SHP77 treated with DMSO at 0.1 percent for 48 hours (cell line): Measurements from ENCODE around the gene RECK.

Experiments used
- DNase-seq: peaks from one replicate; lab custom pipeline; 2025; lab: John Stamatoyannopoulos, UW

Gene RECK

GRCh38 chr9:36138496-36138895 is 101.8 kb downstream of the RECK start:
- DNase-seq, result no peak

- DNase-seq, result no peak
These were observed 102.2 kb downstream of the RECK start for GRCh38 chr9:36138901-36139300.

GRCh38 chr9:36140086-36141084 is 103.7 kb downstream of the RECK start:
- no peak for DNase-seq

GRCh38 chr9:36141288-36141687 is 104.6 kb downstream of the RECK start:
- DNase-seq, result no peak

- no peak for DNase-seq
These were observed 105.0 kb downstream of the RECK start for GRCh38 chr9:36141761-36142160.

GRCh38 chr9:36142510-36143244 is 106.0 kb downstream of the RECK start:
- DNase-seq, result no peak

GRCh38 chr9:36143245-36143641 is 106.5 kb downstream of the RECK start:
- no peak for DNase-seq

GRCh38 chr9:36144309-36145232 is 107.9 kb downstream of the RECK start:
- DNase-seq, result no peak

- no peak for DNase-seq
These were observed 109.3 kb downstream of the RECK start for GRCh38 chr9:36145970-36146369.

GRCh38 chr9:36146651-36147050 is 109.9 kb downstream of the RECK start:
- no peak for DNase-seq

- no peak for DNase-seq
These were observed 110.9 kb downstream of the RECK start for GRCh38 chr9:36147441-36148175.

- no peak for DNase-seq
These were observed 111.8 kb downstream of the RECK start for GRCh38 chr9:36148311-36149051.

GRCh38 chr9:36149197-36149596 is 112.5 kb downstream of the RECK start:
- DNase-seq, result no peak

- DNase-seq, result no peak
These were observed 114.0 kb downstream of the RECK start for GRCh38 chr9:36150574-36151315.

GRCh38 chr9:36151316-36152210 is 114.8 kb downstream of the RECK start:
- no peak for DNase-seq

- no peak for DNase-seq
These were observed 116.2 kb downstream of the RECK start for GRCh38 chr9:36152741-36153438.

GRCh38 chr9:36153746-36154145 is 117.0 kb downstream of the RECK start:
- DNase-seq, result no peak

GRCh38 chr9:36154331-36154952 is 117.7 kb downstream of the RECK start:
- no peak for DNase-seq
